GM23248 (cell line): ENCODE data around the gene MSL1.

Experiments
- EZH2 ChIP-seq: fragments of 200-600 bp; sonication (generic); IDR thresholded peaks from 2 replicates; pipeline ENCODE4 v1.6.1; 2018; ENCODE audit warnings: antibody characterized with exemption, mild to moderate bottlenecking; ENCODE audit not compliant: insufficient read depth, poor library complexity, severe bottlenecking
- EZH2phosphoT487 ChIP-seq: fragments of 200-600 bp; sonication (generic); IDR thresholded peaks from 2 replicates; pipeline ENCODE4 v1.6.1; 2018; ENCODE audit warnings: antibody characterized with exemption, moderate library complexity, mild to moderate bottlenecking, low read depth; ENCODE audit not compliant: insufficient read depth

DNA sequence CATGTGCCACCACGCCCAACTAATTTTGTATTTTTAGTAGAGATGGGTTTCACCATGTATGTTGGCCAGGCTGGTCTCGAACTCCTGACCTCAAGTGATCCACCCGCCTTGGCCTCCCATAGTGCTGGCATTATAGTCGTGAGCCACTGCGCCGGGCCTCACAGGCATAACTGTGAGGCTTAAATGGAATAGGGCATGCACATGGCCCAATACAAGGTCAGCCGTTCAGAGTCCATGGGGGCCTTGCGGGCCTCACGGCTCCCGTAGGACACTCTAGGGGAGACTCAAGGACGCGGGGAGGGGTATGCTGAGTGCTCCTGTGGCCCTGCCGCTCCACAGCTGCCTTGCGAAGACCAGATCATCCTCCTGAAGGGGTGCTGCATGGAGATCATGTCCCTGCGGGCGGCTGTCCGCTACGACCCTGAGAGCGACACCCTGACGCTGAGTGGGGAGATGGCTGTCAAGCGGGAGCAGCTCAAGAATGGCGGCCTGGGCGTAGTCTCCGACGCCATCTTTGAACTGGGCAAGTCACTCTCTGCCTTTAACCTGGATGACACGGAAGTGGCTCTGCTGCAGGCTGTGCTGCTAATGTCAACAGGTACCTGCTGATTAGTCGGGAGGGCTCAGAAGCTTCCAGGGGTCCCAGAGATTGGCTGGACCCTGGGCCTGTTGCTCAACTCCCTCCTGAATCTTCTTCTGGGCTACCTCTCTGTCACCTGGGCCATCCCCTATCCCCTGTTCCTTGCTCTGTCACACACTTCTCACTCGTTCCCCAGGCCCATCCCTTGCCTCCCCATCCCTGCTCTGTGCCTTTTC, 33.7 kb upstream of the MSL1 start:
- TF ChIP-seq EZH2 (no peak), EZH2phosphoT487 (no peak)
